Cortex of kidney (tissue), 1 donor: ENCODE results near the gene GRIK1.

ENCODE experiments used
- DNase-seq: peaks from one replicate; lab custom pipeline; 2025; lab: John Stamatoyannopoulos, UW

The GRIK1 gene

GRCh38 chr21:29827647-29828046, 112.1 kb downstream of the GRIK1 start:
- no peak for DNase-seq

DNA sequence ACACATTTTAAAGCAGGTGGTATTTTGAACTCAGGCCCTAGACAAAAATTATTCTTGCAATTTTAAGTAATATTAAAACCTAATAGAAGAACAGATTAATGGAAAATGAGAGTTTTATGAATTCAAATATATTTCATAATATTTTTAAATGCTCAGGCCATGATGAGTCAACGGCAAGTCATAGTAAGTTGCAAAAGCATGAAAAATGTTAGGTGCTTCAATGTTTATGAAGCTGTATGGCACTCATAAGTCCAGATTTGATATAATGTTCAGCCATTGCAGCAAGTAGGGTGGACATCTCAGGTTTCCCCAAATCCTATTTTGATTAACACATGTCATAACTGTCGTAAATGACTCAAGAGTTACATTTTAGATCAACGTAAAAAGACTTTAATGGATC, 112.6 kb downstream of the GRIK1 start:
- no peak for DNase-seq

DNA sequence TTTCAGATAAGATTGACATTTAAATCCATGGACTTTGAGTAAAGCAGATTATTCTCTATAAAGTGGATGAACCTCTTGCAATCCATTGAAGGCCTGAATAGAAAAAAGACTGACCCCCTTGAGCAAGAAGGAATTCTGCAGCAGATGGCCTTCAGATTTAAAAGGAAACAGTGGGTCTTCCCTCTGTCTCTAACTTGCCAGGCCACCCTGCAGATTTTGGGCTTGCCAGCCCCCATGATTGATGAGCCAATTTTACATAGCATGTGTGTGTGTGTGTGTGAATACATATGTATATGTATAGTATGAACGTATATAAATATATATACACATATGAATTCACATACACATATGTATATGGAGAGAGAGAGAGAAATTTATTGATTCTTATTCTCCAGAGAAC, 113.4 kb downstream of the GRIK1 start:
- DNase-seq, result no peak

DNA sequence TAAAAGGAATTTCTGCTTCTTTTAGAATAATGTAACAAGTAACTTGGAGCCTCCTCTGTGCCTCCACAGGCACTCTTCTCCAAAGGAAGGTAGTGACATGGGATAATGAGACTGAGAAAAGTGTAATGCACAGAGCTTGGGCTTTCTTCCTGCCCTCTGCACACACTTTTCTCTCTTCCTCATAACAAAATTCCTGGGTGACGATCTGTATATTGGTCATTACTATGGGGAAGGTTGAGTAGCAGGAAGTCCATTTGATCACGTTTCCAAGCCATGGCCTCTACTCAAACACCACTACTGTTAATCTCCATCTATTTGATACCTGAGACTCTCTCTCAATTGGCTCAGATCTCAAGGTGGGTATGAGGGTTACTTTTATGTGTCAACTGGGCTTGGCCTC, 113.9 kb downstream of the GRIK1 start:
- DNase-seq, result no peak

DNA sequence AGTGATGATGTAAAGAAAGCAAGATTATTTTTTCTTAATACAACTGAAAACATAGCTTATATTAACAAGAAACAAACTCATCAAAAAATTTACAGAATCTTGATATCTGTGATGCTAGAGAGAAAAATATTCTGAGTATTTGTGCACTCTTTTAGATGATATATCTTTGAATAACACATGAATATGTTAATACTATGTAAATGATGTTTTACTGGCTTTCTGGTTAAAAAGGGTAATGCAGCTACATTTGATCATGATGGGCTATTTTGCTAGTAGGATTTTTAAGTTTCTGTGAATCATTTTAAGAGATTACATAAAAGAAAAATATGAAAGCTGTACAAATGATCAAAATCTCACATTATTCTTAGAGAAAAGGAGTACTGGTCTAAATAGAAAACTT, 114.5 kb downstream of the GRIK1 start:
- no peak for DNase-seq

- no peak for DNase-seq
Observed at GRCh38 chr21:29822064-29822463, 117.7 kb downstream of the GRIK1 start.

- DNase-seq, result no peak
Observed at GRCh38 chr21:29821230-29821629, 118.6 kb downstream of the GRIK1 start.

- no peak for DNase-seq
Observed at GRCh38 chr21:29819675-29820326, 120.0 kb downstream of the GRIK1 start.

- DNase-seq, result no peak
Observed at GRCh38 chr21:29818383-29818921, 121.3 kb downstream of the GRIK1 start.

DNA sequence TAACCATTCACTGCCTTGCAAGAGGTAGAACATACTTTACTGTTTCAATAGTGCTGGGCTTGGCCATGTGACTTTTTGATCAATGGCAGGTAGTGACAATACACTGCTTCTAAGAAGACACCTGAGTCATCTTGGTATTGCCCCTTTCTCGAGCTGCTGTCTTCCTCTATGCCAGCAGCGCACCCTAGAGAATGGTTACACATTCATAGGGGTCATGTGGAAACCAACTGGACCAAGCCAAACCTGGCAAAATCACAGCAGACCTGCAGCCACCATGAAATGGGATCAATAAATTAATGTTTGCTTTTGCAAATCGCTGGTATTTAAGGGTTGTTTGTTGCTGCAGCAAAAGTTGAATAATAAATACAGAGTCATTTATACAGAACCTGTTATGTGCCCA, 122.3 kb downstream of the GRIK1 start:
- DNase-seq, result no peak

DNA sequence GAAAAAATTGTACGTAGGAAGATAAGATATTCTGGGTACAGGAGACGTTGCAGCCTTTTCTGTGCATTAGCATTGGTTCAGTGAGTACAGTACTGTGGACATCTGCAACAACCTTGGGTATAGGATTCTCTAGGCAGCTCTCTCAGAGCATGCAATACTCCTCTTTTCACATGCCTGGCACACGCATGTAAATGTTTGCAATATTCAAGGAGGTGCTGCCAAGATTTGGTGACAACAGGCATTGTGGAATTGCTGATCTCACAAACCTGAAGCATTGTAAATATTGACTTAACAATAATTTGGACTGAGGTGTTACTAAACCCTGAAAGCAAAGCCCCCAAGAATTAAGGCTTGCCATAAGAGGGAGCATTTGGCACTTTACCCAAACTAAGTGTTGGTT, 126.8 kb downstream of the GRIK1 start:
- DNase-seq, result no peak

GRCh38 chr21:29810871-29811270, 128.9 kb downstream of the GRIK1 start:
- no peak for DNase-seq

DNA sequence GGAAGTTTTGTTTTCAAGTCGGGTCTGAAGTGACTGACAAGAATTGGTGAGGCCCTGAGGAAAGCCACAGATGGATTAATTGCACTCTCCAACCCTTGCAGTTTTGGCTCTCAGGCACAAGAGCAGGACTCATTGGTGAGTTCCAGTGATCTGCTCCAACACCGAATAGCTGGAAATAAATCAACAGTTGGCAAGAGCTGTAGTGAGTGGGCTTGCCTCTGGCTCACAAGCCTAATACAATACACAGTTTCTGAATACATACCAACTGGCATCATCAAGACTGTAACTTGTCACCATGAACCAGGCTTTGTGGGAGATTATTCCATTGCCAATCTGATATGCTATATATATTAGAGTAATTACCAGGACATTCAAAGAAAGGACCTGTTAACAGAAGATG, 131.6 kb downstream of the GRIK1 start:
- DNase-seq, result no peak

DNA sequence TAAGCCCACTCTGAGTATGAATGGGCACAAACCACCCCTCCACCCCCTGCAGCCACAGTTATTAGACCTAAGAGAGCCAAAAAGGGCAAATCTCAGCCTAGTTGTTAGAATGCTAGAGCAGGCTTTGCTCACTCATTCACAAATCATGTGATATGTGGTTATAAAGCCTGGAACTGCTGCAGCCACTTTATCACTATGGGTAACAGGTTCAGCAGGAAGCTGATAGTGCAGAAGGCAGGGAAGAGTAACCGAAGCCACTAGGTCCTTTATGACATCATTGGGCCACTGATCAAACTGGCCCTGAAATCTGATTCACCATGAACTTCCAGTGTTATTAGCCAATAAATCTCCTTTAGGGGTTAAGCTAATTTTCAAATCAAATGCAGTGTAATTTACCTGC, 134.7 kb downstream of the GRIK1 start:
- no peak for DNase-seq

DNA sequence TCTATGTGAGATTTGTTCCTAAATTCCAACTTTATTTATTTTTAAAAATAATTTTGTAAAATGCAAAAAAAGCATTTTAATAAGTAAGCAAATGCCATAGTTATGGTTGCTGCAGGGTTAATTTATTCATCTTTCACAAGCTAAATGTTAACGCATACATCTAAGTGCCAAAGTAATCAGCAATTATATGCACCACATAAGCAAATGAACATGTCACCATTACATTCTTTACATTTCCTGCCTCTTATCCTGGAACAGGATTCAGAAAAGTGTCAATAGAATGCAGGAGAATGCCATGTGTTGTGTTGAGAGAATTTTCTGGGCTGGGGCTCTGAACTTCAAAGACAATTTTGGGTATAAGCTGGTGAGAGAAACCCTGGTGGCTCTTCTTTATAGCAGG, 136.6 kb downstream of the GRIK1 start:
- no peak for DNase-seq

GRCh38 chr21:29801122-29801521, 138.7 kb downstream of the GRIK1 start:
- DNase-seq, result no peak

DNA sequence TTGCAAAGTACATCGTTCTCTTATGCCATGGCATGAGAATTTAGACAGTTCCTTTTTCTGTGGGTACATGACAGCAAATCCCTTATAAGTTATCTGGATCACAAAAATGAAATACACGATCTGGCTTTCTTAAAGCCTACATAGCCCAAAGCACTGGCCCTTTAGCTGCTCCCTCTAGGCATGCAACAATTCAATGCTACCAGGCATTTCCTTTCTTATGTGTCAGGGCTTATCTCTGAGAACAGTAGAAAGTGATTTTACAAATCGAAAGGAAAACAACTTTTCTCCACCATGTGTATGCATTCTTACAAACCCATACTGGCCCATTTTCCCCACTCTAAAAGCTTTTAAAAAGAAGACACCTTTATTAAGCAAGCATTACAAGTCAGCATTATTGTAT, 139.7 kb downstream of the GRIK1 start:
- DNase-seq, result no peak

DNA sequence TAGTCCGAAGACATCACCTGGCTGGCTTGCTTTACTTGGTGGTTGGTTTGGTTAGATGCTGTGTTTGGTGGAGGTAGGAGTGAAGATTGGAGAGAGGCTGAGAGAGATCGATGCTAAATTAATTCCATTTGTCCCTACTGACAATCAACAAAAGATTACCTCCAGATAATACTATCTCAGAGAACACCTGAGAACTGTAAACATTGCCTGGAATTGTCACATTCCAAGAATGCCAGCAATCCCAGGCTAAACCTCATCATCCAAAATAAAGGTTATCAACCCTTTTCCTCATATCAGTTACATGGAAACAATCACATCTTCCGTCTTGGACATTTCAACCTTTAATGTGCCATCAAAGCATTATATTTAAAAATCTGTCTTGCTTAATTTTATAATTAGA, 141.0 kb downstream of the GRIK1 start:
- DNase-seq, result no peak

- no peak for DNase-seq
Observed at GRCh38 chr21:29797155-29797554, 142.6 kb downstream of the GRIK1 start.

- no peak for DNase-seq
Observed at GRCh38 chr21:29793712-29794111, 146.1 kb downstream of the GRIK1 start.

DNA sequence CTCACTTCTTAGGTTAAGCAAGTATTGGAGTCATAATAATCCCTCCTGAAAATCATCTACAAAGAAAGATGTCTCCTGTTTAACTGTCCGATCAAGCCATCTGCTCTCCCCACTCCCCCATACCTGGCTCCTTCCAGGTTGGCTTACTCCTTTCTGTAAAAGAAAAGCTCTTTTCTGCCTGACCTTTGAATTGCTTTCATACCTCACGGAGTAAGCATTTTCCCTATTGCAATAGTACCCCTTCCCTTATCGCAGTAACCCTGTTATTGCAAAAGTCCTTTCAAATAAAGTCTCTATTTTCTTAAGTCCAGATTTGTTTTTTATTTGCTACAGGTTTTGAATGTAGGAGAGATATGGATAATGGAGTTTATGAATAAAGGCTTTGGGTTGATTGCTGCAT, 150.4 kb downstream of the GRIK1 start:
- no peak for DNase-seq

DNA sequence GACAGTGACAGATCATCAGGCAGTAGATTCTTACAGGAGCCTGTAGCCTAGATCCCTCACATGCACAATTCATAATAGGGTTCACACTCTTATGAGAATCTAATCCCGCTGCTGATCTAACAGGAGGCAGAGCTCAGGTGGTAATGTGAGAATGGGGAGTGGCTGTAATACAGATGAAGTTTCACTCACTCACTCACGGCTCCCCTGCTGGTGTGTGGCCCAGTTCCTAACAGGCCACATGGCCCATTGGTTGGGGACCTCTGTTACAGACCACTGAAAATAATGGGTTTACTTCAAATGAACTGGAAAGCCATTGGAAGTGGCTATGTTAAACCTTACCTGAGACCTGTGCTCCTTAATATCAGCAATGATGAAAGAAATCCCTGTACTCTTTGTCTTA, 151.0 kb downstream of the GRIK1 start:
- DNase-seq, result no peak

- DNase-seq, result no peak
Observed at GRCh38 chr21:29787361-29787909, 152.4 kb downstream of the GRIK1 start.
